GM21576 (cell line): Measurements from ENCODE around the gene TANC1.
"Not testable (repeated sequence)": the region's sequence is repeated elsewhere in the genome, so short reads cannot be mapped to it uniquely, and the experiment has no call there.

Experiments used
- ATAC-seq: cut with Tn5 transposase; IDR thresholded peaks from one replicate; pipeline ENCODE4 v1.9.1; 2021; ENCODE audit warnings: mild to moderate bottlenecking, moderate library complexity; ENCODE audit not compliant: unreplicated experiment

Gene TANC1

DNA sequence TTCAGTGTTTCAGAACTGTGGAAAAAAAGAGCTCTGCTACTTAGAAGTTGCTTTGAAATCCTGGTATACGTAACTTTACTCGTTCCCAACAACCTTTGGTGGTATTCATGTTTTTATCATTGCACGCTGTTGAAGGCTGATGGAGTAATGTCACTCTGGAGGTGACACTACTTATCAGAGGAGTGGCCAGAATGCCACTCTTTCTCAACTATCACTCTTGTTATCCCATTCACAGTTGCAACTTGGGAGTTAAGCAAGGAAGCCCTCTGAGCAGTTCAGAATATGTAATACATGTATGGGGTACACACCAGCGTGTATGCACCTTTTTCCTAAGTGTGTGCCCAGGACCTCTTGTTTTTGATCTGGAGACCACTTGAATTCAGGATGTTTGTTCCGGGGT, 53.6 kb downstream of the TANC1 start:
- ATAC-seq, result no peak

DNA sequence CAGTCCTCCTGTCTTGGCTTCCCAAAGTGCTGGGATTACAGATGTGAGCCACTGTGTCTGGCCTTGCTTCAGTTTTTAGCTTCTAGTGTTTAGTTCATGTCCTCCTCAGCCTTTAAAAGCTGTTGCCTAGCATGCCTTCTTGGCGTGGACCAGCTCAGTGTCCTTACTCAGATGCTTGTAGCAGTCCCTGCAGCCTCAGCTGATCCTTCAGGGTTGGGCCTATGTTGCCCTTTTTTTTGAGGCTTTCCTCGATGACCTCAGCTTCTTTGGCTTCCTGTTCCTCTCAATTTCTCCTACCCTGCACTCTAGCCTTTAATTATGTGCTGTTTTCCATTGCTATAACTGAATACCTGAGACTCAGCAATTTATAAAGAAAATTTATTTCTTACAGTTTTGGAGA, 57.7 kb downstream of the TANC1 start:
- ATAC-seq, result no peak

DNA sequence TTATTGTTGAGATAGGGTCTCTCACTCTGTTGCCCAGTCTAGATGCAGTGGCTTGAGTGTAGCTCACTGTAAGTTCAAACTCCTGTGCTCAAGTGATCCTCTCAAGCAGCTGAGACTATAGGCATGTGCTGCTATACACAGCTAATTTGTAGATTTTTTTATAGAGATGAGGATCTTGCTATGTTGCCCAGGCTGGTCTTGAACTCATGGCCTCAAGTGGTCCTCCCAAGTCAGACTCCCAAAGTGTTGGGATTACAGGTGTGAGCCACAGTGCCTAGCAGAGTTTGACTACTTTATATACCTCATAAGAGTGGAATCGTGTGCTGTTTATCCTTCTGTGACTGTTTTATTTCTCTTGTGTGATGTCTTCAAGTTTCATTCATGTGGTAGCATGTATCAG, 60.3 kb downstream of the TANC1 start:
- ATAC-seq, result no peak

DNA sequence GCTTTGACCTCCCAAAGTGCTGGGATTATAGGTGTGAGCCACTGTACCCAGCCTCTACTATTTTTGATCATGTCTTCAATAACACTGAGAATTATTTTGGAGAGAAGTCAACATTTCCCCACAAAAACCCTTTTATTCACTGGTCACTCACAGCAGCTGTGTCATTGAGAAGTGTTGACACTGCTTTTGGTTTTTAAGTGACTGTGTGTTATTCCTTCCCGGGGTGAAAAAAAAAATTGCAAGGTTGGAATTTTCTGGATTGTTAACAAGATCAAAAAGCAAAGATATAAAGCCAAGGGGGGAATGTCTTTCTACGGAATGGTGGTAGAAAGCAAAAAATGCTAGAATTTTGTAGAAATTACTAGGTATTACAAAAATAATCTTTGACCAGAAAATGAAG, 61.5 kb downstream of the TANC1 start:
- no peak for ATAC-seq

DNA sequence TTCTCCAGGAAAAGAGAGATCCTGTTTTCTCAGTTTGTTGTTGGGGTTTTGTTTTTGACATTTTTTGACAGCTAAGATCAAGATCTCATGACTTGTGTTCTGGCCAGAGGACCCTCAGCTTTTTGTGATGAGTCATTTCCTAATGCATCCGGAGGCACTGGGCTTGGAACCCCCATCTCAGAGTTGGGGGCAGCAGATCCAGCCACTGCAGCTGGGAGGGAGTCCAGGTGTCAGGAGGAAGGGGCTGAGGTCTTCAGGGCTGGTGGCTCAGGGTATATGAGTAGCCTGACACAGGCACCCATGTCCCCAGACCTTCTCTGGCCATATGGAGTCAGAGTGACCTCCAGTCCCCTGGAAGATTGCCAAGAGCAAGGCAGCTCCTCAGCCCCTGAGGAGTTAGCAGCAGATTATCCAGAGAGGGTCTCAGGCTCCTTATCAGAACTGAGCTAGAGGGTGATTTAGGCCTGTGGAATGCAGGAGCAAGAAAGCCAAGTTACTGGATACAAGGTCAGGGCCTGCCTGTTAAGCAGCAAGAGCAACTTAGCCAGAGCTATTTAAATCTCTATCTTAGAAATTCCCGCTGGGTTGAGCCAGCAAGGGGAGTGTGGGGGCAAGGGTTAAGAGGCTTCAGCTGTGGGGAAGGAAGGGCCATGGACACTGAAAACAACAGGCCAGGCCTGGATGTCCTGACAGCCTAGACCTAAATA, 62.4 kb downstream of the TANC1 start:
- no peak for ATAC-seq

DNA sequence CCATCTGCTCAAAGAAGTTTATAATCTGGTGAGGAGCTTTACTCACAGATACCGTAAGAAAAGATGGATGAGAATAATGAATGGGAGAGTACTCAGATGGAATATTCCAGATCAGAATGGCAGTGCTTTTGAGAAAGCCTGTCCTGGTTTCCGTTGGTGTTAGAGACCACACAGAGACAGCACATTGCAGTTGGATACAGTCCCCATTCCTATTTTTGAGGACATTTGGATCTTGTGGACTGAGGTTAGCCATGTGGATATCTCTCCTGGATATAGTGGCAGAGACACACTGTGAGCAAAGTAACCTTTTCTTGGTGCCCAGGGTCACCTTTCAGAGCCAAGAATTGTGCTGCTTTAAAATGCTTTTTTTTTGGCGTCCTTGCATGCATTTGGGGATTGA, 63.7 kb downstream of the TANC1 start:
- no peak for ATAC-seq

DNA sequence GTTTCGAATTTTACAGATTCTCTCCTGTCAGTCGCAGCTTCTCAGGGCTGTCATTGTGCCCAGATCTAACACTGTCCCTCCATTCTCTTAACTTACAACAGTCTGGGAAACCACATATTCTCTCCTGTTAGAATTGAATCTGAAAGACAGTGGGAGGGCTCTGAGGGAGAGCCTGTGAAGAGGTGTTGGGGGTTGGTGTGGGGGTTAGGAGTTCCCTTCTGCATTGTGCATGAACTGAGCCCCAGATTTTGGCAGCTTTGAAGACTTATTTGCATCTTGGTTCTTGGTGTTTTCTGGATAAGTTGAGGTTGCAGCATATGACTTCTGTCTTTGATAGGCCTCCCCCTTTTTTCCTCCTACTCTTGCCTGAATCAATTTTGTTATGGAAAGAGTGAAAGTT, 64.1 kb downstream of the TANC1 start:
- no peak for ATAC-seq

DNA sequence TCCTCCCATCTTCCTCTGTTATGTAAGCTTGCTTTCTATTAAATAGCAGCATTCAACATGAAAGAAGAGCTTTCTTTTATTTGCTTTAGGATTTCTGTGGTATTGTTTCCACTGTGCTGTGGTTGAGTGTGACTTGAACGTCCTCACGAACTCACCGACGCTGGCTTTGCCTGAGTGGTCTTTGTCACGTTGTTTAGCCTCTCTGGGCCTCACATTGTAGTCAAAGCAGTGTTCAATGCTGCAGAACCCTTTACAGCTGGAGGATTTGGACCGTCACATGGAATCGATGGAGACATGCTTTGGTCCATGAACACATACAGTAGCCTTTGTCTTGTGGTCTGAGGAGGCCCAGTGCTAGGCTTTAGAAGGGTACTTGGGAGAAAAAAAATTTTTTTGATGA, 66.3 kb downstream of the TANC1 start:
- no peak for ATAC-seq

DNA sequence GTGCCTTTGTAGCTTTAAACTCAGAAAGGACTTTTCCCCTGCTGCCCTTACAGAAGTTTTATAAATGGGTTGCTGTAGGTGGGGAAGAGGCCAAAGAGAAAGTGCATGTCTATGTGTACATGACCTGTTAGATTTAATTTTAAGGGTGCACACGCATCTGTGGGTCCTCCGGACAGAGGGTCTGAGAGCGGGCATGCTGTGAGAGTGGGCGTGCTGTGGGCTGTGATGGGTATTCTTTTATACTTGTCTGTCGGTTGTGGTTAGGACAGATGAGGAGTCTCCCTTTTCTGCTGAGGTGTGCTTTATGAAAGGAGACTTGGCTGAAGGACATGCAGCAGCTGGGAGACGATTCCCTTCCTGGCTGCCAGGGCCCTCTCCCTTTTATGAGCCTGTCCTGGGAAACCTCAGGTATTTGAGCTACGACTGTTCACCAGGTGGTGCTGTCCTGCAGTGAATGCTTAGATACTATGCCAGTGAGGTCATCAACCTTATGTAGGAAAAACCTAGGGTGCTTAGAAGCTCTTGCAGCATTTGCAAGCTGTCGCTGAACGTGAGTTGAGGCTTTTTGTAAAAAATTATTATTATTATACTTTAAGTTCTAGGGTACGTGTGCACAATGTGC, 67.5 kb downstream of the TANC1 start:
- ATAC-seq, result no peak

DNA sequence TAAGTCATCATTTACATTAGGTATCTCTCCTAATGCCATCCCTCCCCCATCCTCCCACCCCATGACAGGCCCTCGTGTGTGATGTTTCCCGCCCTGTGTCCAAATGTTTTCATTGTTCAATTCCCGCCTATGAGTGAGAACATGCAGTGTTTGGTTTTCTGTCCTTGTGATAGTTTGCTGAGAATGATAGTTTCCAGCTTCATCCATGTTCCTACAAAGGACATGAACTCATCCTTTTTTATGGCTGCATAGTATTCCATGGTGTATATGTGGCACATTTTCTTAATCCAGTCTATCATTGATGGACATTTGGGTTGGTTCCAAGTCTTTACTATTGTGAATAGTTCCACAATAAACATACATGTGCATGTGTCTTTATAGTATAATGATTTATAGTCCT, 68.0 kb downstream of the TANC1 start:
- not testable (repeated sequence) for ATAC-seq

DNA sequence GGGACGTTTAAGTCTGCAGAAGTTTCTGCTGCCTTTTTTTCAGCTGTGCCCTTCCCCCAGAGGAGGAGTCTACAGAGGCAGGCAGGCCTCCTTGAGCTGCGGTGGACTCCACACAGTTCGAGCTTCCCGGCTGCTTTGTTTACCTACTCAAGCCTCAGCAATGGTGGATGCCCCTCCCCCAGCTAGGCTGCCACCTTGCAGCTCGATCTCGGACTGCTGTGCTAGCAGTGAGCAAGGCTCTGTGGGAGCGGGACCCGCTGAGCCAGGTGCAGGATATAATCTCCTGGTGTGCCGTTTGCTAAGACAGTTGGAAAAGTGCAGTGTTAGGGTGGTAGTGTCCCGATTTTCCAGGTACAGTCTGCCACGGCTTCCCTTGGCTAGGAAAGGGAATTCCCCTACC, 72.9 kb downstream of the TANC1 start:
- not testable (repeated sequence) for ATAC-seq

DNA sequence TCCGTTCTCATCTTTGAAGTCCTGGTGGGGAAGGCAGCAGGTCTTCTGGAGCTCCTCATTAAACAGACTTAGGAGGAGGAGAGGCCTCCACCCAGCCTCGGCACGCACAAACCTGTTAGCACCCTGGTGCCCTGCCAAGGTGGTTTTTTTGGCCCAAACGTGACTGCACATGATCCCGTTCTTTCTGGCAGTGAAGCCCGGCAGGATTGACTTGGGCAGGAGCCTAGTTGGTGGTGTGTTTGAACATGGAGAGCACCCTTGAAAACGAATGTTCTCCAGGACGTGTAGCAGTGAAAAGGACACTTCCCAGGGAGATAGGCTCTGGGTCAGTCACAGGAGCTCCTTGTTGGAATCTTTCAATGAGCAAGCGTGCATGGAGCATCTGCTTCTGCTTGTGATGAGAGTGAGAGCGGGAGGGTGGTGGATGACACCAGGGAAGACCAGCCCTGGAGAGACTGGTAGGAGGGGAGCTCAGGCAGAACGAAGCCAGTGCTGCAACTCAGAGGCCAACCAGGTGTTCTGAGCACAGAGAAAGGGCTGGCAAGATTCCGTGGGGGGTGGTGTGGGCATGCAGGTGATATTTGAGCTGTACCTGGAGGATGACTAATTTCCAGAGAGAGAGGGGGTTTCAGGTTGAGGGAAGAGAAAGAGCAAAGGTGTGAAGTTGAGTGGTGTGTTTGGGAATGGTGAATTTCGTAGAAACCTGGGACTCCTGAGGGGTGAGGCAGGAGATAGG, 73.8 kb downstream of the TANC1 start:
- no peak for ATAC-seq

DNA sequence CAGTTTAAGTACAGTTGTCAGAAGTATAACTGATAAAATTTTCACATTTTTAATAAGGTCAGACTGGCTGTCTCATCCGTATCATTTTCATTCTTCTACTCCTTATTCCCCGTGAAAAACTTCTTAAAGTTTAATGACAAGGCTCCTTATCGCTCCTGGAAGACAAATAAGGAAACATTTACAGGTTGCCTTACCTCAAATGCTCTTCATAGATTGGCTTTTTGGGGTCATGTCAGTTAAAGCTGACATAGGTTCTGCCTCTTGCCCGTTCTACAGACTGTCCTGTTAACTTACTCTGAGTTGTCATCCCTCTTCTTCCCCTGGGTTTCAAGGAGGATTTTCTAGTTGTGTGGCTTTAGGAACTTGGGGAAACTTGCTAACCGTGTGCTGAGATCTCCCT, 75.3 kb downstream of the TANC1 start:
- no peak for ATAC-seq

DNA sequence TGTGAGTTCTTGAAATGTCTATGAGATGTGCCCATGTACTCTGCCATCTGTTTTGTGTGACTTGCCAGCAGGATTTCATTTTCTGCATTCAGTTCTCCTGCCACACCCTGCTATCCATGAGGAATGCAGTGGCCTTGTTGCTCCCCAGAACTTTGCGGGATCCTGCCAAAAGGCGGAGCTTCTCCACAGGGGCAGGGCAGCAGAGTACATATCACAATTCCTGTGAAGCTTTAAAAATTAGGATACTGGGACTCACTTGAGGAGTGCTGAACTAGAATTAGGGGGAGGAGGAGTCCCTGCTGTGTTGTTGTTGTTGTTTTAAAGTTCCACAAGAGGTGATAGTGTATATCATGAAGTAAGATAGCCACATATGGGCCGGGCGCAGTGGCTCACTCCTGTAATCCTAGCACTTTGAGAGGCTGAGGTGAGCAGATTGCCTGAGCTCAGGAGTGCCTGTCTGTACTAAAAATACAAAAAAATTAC, 76.4 kb downstream of the TANC1 start:
- no peak for ATAC-seq

DNA sequence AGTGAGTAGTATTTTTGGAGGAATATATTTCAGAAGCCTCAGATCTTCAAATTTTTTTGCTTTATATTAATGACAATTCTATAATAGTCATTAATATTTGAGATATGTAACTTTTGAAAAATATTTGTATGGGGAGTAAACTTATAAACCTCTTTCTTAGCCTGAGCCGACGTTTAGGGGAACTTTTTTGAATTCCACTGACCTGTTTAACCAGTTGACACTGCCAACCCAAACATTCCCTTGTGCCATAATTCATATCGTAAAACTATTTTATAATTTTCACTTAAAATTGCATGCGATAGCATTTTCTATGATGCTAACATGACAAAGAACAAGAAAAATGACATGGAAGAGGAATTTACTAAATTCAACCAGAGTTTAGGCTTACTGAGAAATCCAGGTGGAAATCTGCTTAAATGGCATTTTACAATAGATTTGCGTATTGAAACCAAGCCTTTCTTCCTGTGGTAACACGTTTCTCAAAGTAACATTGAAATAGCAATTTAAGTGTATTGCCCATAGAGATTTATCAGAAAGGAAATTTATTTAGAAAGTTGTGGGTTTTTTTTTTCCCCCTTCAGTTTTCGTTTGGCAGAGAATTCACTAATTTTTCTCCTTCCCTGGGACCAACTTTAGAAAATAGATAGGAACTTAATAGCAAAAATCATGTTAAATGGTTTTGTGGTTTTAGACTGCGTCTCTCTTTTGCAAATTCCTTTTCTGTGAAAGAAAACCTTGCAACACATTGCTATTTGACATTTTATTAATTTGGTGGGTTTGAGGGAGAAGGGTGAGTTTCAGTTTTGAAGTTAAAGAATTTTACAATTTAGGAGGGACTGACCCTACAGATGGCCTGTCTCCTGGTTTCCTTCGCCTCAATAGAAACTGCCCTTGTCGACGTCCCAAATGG, 77.4 kb downstream of the TANC1 start:
- ATAC-seq, result no peak

DNA sequence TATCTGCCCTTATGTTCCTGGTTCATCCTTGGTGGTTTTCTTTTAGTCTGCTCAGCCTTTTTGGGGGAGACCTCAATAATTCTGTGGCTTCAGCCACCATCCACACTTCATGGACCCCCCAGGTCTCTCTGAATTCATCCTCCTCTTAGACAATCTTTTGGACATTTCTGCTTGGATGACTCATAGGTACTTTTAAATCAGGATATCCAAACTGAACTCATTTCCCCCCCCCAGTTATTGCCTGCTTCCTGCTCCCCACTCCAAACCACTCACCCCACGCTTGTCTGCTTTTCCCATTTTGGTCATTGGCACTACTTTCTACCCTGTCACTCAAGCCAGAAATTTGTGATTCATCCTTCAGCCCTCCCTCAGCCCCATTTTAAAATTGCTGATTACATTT, 78.5 kb downstream of the TANC1 start:
- no peak for ATAC-seq

DNA sequence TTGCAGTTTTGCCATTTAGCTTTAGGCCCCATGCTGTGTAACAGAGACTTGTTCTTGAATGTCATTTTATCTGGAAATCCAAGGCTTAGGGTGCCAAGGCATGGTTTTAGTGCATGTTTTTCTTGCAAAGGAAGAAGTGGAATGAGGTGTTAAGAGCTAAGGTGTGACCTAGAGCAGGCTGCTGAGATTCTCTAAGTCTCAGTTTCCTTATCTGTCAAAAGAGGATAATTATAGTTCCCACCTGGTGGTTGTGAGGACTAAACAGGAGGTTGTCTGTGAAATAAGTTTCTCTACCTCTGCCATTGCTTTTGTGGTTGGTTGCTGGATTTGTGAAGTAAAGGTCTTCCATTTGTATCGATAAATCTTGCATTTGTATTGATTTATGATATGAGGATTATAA, 82.0 kb downstream of the TANC1 start:
- ATAC-seq, result no peak

DNA sequence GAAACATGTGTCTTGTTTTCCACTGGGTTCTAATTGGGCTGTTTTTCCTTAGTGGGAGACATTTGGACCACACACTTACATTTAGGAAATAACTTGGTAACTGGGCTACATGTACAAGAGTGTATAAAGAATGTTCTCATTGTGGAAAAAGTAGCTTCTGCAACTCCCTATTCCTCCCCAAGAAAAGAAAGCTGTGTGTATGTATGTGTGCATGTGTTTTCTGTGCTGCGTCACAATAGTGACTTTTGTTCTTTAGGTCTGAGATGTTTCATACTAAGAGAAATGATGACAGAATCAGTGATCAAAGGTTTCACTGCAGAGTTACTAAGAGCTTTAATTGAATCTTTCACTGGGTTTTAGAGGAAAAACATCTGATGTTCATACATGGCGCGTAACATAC, 82.7 kb downstream of the TANC1 start:
- no peak for ATAC-seq

DNA sequence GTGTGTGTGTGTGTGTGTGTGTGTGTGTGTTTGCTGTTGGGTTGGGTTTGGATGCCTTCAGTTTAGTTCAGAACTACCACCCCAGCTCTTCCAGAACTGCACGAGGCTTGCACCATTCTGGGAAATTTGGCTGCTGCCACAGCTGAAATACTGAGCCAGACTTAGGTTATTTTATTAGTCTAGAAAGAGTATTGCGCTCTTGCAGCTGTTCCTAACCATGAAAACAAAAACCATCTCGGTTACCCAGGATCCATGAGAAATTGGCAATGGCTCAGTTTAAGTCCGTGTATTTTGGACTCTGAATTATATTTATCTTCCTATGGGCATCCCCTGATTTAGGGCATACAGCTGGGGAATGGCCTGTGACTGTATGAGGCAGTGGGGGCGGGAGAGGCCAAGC, 83.2 kb downstream of the TANC1 start:
- no peak for ATAC-seq

DNA sequence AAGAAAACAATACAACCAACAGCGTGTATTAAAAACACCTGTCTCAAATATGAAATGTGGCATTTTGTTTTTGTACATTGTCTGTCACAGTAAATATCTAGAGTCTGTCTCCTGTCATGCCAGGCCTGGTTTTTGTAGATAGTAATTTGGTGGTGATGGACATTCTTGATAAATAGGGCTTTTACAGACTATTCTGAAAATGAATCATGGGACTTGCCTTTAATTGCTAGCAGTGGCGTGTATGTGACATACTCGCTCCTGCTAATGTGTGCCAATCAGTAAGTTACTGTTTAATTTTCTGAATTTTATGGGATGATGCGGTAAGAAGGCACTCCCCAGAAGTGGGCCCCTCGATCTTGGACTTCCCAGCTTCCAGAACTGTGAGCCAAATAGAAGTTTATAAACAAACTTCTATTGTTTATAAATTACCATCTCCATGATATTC, 83.7 kb downstream of the TANC1 start:
- no peak for ATAC-seq
